CD14-positive monocyte (primary cell): ENCODE measurements around the gene IGSF10. TPM values are rescaled to one million over a fixed set of nuclear protein-coding genes. Genes with fewer than 3 reads are reported as not detected.

Experiments
- DNase-seq, 3 donors: peaks; one replicate each; pipeline ENCODE4 v3.0.0-alpha.2; 2011 to 2022
- H2AFZ ChIP-seq: 2 replicates; pipeline ENCODE4 v1.6.0; 2012; ENCODE audit warnings: mild to moderate bottlenecking, low read depth, low read length, inconsistent platforms; ENCODE audit not compliant: insufficient read depth, poor library complexity, severe bottlenecking
- H3K27ac ChIP-seq, 2 donors: 1 replicate in 1 of 2; 2 replicates in 1 of 2; pipeline ENCODE4 v1.5.1; 2012 to 2013; ENCODE audit warnings: low read length in 2 of 2, control low read depth in 1 of 2, inconsistent platforms in 1 of 2, low read depth in 1 of 2, mild to moderate bottlenecking in 1 of 2
- H3K27me3 ChIP-seq, 2 donors: one replicate each; pipeline versions ENCODE4 v1.6.0 to v1.6.1; 2011 to 2013; ENCODE audit warnings: low read length in 2 of 2; ENCODE audit not compliant: control insufficient read depth in 2 of 2, insufficient read depth in 2 of 2
- H3K36me3 ChIP-seq, 2 donors: replicated peaks in 1 of 2; 1 replicate in 1 of 2; 2 replicates in 1 of 2; pipeline versions ENCODE4 v1.5.1 to v1.6.1; 2012 to 2013; ENCODE audit warnings: low read length in 2 of 2, control low read depth in 1 of 2, inconsistent platforms in 1 of 2, mild to moderate bottlenecking in 1 of 2; ENCODE audit not compliant: insufficient read depth in 2 of 2, control insufficient read depth in 1 of 2
- H3K4me1 ChIP-seq, 2 donors: 1 replicate in 1 of 2; 2 replicates in 1 of 2; pipeline versions ENCODE4 v1.5.1 to v1.6.1; 2012 to 2013; ENCODE audit warnings: low read length in 2 of 2, control low read depth in 1 of 2, inconsistent platforms in 1 of 2, mild to moderate bottlenecking in 1 of 2, moderate library complexity in 1 of 2; ENCODE audit not compliant: insufficient read depth in 2 of 2, control insufficient read depth in 1 of 2
- H3K4me2 ChIP-seq: replicated peaks from 2 replicates; pipeline ENCODE3; 2012; ENCODE audit warnings: low read length, moderate library complexity, mild to moderate bottlenecking; ENCODE audit not compliant: poor library complexity, severe bottlenecking; ENCODE audit errors: extremely low read depth
- H3K4me3 ChIP-seq, 3 experiments: fragments of 200-600 bp in 1 of 3; sonication (generic) in 1 of 3; replicated peaks in 1 of 3; 1 replicate in 2 of 3; 2 replicates in 1 of 3; pipeline ENCODE4 v1.5.1; 2011 to 2013; ENCODE audit warnings: low read length in 3 of 3, mild to moderate bottlenecking in 3 of 3, control low read depth in 2 of 3, low read depth in 2 of 3, inconsistent platforms in 1 of 3, moderate library complexity in 1 of 3
- H3K79me2 ChIP-seq: 2 replicates; pipeline ENCODE4 v1.6.0; 2012; ENCODE audit warnings: mild to moderate bottlenecking, control low read depth, inconsistent platforms, low read length, moderate library complexity; ENCODE audit not compliant: insufficient read depth
- H3K9ac ChIP-seq: 2 replicates; pipeline ENCODE4 v1.6.0; 2017; ENCODE audit warnings: low read length, mild to moderate bottlenecking; ENCODE audit not compliant: insufficient read depth, poor library complexity, severe bottlenecking
- H3K9me3 ChIP-seq, 2 donors: replicated peaks in 1 of 2; 1 replicate in 1 of 2; 2 replicates in 1 of 2; pipeline versions ENCODE4 v1.5.1 to v1.6.1; 2012 to 2013; ENCODE audit warnings: low read length in 2 of 2, control low read depth in 1 of 2; ENCODE audit not compliant: control insufficient read depth in 1 of 2, insufficient read depth in 1 of 2
- H4K20me1 ChIP-seq: 2 replicates; pipeline ENCODE4 v1.6.0; 2012; ENCODE audit warnings: mild to moderate bottlenecking, low read length, control low read depth, moderate library complexity; ENCODE audit not compliant: insufficient read depth
- H3K27ac Mint-ChIP-seq, 7 donors: one replicate each; pipeline ENCODE4 v1.8.0; 2020; ENCODE audit warnings: mild to moderate bottlenecking in 7 of 7, mixed read lengths in 7 of 7, moderate library complexity in 6 of 7, inconsistent platforms in 2 of 7
- H3K27me3 Mint-ChIP-seq, 3 donors: one replicate each; pipeline ENCODE4 v1.8.0; 2021 to 2022; ENCODE audit warnings: low read depth in 3 of 3, mild to moderate bottlenecking in 3 of 3, mixed read lengths in 3 of 3, moderate library complexity in 3 of 3, inconsistent platforms in 1 of 3
- H3K36me3 Mint-ChIP-seq, 2 donors: one replicate each; pipeline ENCODE4 v1.8.0; 2020; ENCODE audit warnings: mixed read lengths in 2 of 2, inconsistent platforms in 1 of 2, mild to moderate bottlenecking in 1 of 2
- H3K4me1 Mint-ChIP-seq: one replicate; pipeline ENCODE4 v1.8.0; 2020; ENCODE audit warnings: mild to moderate bottlenecking, mixed read lengths
- H3K4me3 Mint-ChIP-seq, 2 donors: one replicate each; pipeline ENCODE4 v1.8.0; 2020; ENCODE audit warnings: mild to moderate bottlenecking in 2 of 2, mixed read lengths in 2 of 2, moderate library complexity in 1 of 2
- H3K9me3 Mint-ChIP-seq, 7 donors: one replicate each; pipeline ENCODE4 v1.8.0; 2020 to 2022; ENCODE audit warnings: mixed read lengths in 7 of 7, mild to moderate bottlenecking in 6 of 7, moderate library complexity in 6 of 7, inconsistent platforms in 2 of 7
- CTCF ChIP-seq: fragments of 200-600 bp; IDR thresholded peaks from one replicate; pipeline ENCODE4 v1.8.0; 2022; ENCODE audit warnings: antibody characterized with exemption, mild to moderate bottlenecking
- WGBS: methylation state at CpG from one replicate; pipeline ENCODE4 v1.1.5; 2013; ENCODE audit warnings: missing lambda C conversion rate; ENCODE audit not compliant: insufficient coverage; 5-methylcytosine and 5-hydroxymethylcytosine counted together
- intact Hi-C, 2 donors: fragments of 100-400 bp; cut with micrococcal nuclease; formaldehyde crosslinking; loops; one replicate each; pipeline versions ENCODE4 v1.15.0 to v1.15.1; 2023
- polyA plus RNA-seq, 3 donors: library from polyadenylated mRNA; depleted of rRNA in 1 of 3; unstranded in 2 of 3; stranded (reverse) in 1 of 3; fragments of 300-500 nt in 2 of 3; fragments of >200 nt in 1 of 3; fragmentation: Illumina TruSeq in 2 of 3; gene quantifications; 1 replicate in 2 of 3; 2 replicates in 1 of 3; pipeline ENCODE4 v1.2.3, GENCODE V29; 2012 to 2021

Gene IGSF10
- polyA plus RNA-seq, 3 donors, result 0.05 to 0.29 TPM; not detected in 1

- Mint-ChIP-seq H3K36me3 (peaks cover 0 to 2% of the 10 kb centered on the region in 2 donors), H3K27ac (no peak overlapping the region), H3K27me3 (peaks cover 24 to 30% (median 24%) of the 10 kb centered on the region in 3 donors), H3K9me3 (no peaks in the 10 kb centered on the region), H3K4me1 (peaks cover 8% of the 10 kb centered on the region), H3K4me3 (no peak overlapping the region)
- no peaks in the 10 kb centered on the region for H3K9me3 ChIP-seq
- no peak overlapping the region for H2AFZ ChIP-seq
- no peak for TF ChIP-seq CTCF
- H3K4me3 ChIP-seq, result no peak overlapping the region
- no peak overlapping the region for H3K9ac ChIP-seq
- H3K79me2 ChIP-seq, result no peaks in the 10 kb centered on the region
- H3K27ac ChIP-seq, result no peak overlapping the region
- WGBS, result 90% methylated on average over 2 of the region's 6 CpGs
- no peak for DNase-seq
- H3K4me2 ChIP-seq, result no peak overlapping the region
- peaks cover 17 to 30% of the 10 kb centered on the region in 2 donors for H3K27me3 ChIP-seq
- intact Hi-C loops, result no loop called here
- peaks cover 0 to 4% of the 10 kb centered on the region in 2 donors for H3K4me1 ChIP-seq
- no peaks in the 10 kb centered on the region for H3K36me3 ChIP-seq
- H4K20me1 ChIP-seq, result no peaks in the 10 kb centered on the region
Observed at GRCh38 chr3:151462278-151462780, 1.5 kb upstream of the IGSF10 start.

DNA sequence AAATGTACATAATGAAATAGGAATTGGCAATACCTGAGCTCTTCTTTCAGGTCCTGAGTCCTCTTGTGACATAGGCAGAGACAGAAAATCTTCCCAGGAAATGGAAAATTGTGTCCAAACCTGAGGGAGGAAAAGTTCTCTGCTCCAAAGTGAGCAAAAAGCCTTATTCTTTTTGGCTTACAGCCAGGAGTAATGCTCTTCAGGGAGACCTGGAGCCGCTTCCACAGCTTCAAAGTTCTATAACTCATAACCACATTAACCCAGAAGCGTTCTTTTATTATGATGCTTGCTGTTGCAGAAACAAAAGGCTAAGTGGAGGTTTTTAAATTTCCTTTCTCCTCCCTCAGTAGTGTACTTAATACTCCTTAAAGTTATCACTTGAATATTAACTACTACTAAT is 633 bp downstream of the IGSF10 start:
- H3K4me3 Mint-ChIP-seq, result peak overlapping the region; percentile 66 to 87
- no peaks in the 10 kb centered on the region for H4K20me1 ChIP-seq
- H3K4me3 ChIP-seq, result no peak overlapping the region
- H3K27me3 Mint-ChIP-seq, result peaks cover 24 to 30% (median 24%) of the 10 kb centered on the region in 3 donors
- H3K79me2 ChIP-seq, result no peaks in the 10 kb centered on the region
- no peak for DNase-seq
- WGBS, result no CpG with 5 or more reads among the region's 2 CpGs
- peaks cover 0 to 2% of the 10 kb centered on the region in 2 donors for H3K36me3 Mint-ChIP-seq
- H3K9me3 ChIP-seq, result no peaks in the 10 kb centered on the region
- H3K9me3 Mint-ChIP-seq, result no peaks in the 10 kb centered on the region
- no peak overlapping the region for H3K4me2 ChIP-seq
- intact Hi-C loops, result no loop called here
- peaks cover 0 to 4% of the 10 kb centered on the region in 2 donors for H3K4me1 ChIP-seq
- H3K9ac ChIP-seq, result no peak overlapping the region
- peaks cover 8% of the 10 kb centered on the region for H3K4me1 Mint-ChIP-seq
- no peaks in the 10 kb centered on the region for H3K36me3 ChIP-seq
- no peak for TF ChIP-seq CTCF
- no peak overlapping the region for H2AFZ ChIP-seq
- no peak overlapping the region for H3K27ac Mint-ChIP-seq
- H3K27me3 ChIP-seq, result peaks cover 17 to 30% of the 10 kb centered on the region in 2 donors
- H3K27ac ChIP-seq, result no peak overlapping the region
